K562 (cell line): ENCODE data around the gene RTF1. TPM values are rescaled to one million over a fixed set of nuclear protein-coding genes. Genes with fewer than 3 reads are reported as not detected.

Source experiments
- ARHGAP35 ChIP-seq: fragments of 450-650 bp; IDR thresholded peaks from 2 replicates; pipeline ENCODE4 v1.6.1; 2018; ENCODE audit not compliant: partially characterized antibody
- E2F6 ChIP-seq, 2 experiments: IDR thresholded peaks; 2 replicates each; pipeline ENCODE4 v1.6.1; 2011; ENCODE audit warnings: borderline replicate concordance in 1 of 2, control low read depth in 1 of 2, low read depth in 1 of 2, low read length in 1 of 2, mild to moderate bottlenecking in 1 of 2, mixed read lengths in 1 of 2, moderate library complexity in 1 of 2; ENCODE audit not compliant: insufficient read depth in 1 of 2, insufficient read length in 1 of 2, poor library complexity in 1 of 2, severe bottlenecking in 1 of 2; ENCODE audit errors: extremely low read depth in 1 of 2
- ELK3 ChIP-seq: fragments of 450-650 bp; formaldehyde crosslinking; IDR thresholded peaks from 2 replicates; pipeline ENCODE4 v1.4.0; 2020; ENCODE audit warnings: mild to moderate bottlenecking
- ESRRA ChIP-seq: fragments of 450-650 bp; IDR thresholded peaks from 2 replicates; pipeline ENCODE4 v1.6.1; 2014; ENCODE audit warnings: low read depth, mild to moderate bottlenecking, moderate library complexity, borderline replicate concordance
- FIP1L1 ChIP-seq: fragments of 200-400 bp; formaldehyde crosslinking; IDR thresholded peaks from 2 replicates; pipeline ENCODE4 v1.6.1; 2018; ENCODE audit warnings: mild to moderate bottlenecking, low read depth, low read length; ENCODE audit not compliant: poor library complexity, severe bottlenecking
- FOXP1 ChIP-seq: sonication (generic); formaldehyde crosslinking; IDR thresholded peaks from 2 replicates; pipeline ENCODE4 v1.8.0; 2022; ENCODE audit warnings: mild to moderate bottlenecking, missing genetic modification reagents
- FUS ChIP-seq: fragments of 200-400 bp; formaldehyde crosslinking; optimal IDR thresholded peaks from 2 replicates; pipeline ENCODE3; 2017; ENCODE audit warnings: low read depth, low read length
- L3MBTL2 ChIP-seq: fragments of 450-650 bp; IDR thresholded peaks from 2 replicates; pipeline ENCODE4 v1.6.1; 2016; ENCODE audit warnings: mild to moderate bottlenecking, moderate library complexity
- MCM5 ChIP-seq: fragments of 450-650 bp; IDR thresholded peaks from 2 replicates; pipeline ENCODE4 v1.6.1; 2016; ENCODE audit warnings: low read depth
- NR2C1 ChIP-seq, 2 experiments: fragments of 450-650 bp; IDR thresholded peaks; 2 replicates each; pipeline ENCODE4 v1.6.1; 2017; ENCODE audit warnings: mild to moderate bottlenecking in 2 of 2, antibody characterized with exemption in 1 of 2, inconsistent platforms in 1 of 2, missing compliant biosample characterization in 1 of 2, missing genetic modification characterization in 1 of 2
- RBM25 ChIP-seq: fragments of 200-400 bp; formaldehyde crosslinking; IDR thresholded peaks from 2 replicates; pipeline ENCODE4 v1.6.1; 2018; ENCODE audit warnings: low read length, low read depth, moderate library complexity; ENCODE audit not compliant: severe bottlenecking
- SMAD3 ChIP-seq: fragments of 450-650 bp; formaldehyde crosslinking; conservative IDR thresholded peaks from 2 replicates; pipeline ENCODE4 v1.4.0; 2020; ENCODE audit warnings: mild to moderate bottlenecking
- TBP ChIP-seq: optimal IDR thresholded peaks from 2 replicates; pipeline ENCODE3; 2011; ENCODE audit warnings: low read depth, low read length, improper control_type of control experiment
- ZNF239 ChIP-seq: fragments of 250-450 bp; sonication (Bioruptor Pico); IDR thresholded peaks from 2 replicates; pipeline ENCODE4 v1.4.0; 2020; ENCODE audit warnings: mild to moderate bottlenecking
- ZNF398 ChIP-seq: fragments of 250-450 bp; sonication (Bioruptor Pico); IDR thresholded peaks from 2 replicates; pipeline ENCODE4 v1.8.0; 2021; ENCODE audit warnings: moderate library complexity, mild to moderate bottlenecking, inconsistent platforms
- ZNF668 ChIP-seq: fragments of 250-450 bp; sonication (Bioruptor Pico); IDR thresholded peaks from 2 replicates; pipeline ENCODE4 v1.8.0; 2022; ENCODE audit warnings: mild to moderate bottlenecking, inconsistent platforms
- ZNF778 ChIP-seq: fragments of 450-650 bp; formaldehyde crosslinking; IDR thresholded peaks from 2 replicates; pipeline ENCODE4 v1.4.0; 2020; ENCODE audit warnings: mild to moderate bottlenecking, moderate library complexity
- polyA plus RNA-seq, 8 experiments: library from polyadenylated mRNA; depleted of rRNA in 4 of 8; stranded (reverse) in 5 of 8; unstranded in 3 of 8; fragments of >200 nt; fragmentation: Nextera tagmentation in 2 of 8; fragmentation: Illumina TruSeq in 1 of 8; extraction: Ambion mirVana in 2 of 8; extraction: Trizol in 1 of 8; gene quantifications; 2 replicates each; pipeline versions ENCODE4 v1.2.1 to v1.2.3, GENCODE V29; 2011 to 2014; ENCODE audit warnings: inconsistent platforms in 1 of 8, missing spikeins in 1 of 8
- total RNA-seq, 7 experiments: library from RNA; depleted of rRNA in 6 of 7; stranded (reverse); fragments of >200 nt in 6 of 7; fragmentation: Illumina TruSeq in 2 of 7; extraction: Trizol in 2 of 7; gene quantifications; 2 replicates each; pipeline versions ENCODE4 v1.2.1 to v1.2.3, GENCODE V29; 2011 to 2021; ENCODE audit warnings: low replicate concordance in 1 of 7
- TF ChIP-seq, protein P1 (sequence below), 2 experiments: fragments of 150-350 bp in 1 of 2; IDR thresholded peaks; 2 replicates each; pipeline ENCODE4 v1.6.1; 2012 to 2016; ENCODE audit warnings: low read depth in 2 of 2, low read length in 2 of 2, mild to moderate bottlenecking in 1 of 2, moderate library complexity in 1 of 2
- TF ChIP-seq, protein P2 (sequence below): fragments of 250-450 bp; sonication (Bioruptor Pico); IDR thresholded peaks from 2 replicates; pipeline ENCODE4 v1.8.0; 2021; ENCODE audit warnings: borderline replicate concordance, mild to moderate bottlenecking, moderate library complexity; ENCODE audit not compliant: poor library complexity, severe bottlenecking

Gene RTF1
- total and polyA plus RNA-seq, 9 of the 15 experiments (the other 6 are each of a cell fraction or from before 2014, with no cell fraction given) = 7.6 to 69.5 (median 31.5) TPM

DNA sequence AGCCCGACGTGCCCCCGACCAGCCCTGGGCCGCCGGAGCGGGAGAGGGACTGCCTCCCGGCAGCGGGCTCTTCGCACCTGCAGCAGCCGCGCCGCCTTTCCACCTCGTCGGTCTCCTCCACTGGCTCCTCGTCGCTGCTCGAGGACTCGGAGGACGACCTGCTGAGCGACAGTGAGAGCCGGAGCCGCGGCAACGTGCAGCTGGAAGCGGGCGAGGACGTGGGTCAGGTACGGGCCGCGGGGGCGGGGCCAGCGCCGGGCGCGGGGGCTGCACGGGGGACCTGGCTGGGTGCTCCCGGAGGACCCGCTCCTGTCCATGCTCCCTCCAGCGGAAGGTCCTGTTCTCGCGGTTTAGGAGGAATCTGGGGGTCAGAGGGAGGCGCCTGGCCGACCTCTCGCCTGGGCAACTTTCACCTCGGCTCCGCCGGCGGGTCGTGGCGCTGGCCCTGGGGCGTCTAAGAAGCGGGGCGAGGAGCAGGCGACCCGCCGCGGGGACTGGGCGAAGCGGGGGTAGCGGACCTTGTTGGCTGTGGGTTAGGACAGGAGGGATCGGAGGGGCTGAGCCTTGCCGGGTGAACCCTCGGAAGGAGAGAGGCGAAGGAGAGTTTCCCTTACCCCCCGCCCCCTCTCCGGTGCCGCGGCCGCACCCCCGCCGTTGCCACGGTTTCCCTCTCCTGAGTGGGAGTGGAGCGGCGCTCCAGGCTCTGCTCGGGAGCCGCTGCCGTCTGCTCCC, 77.5 kb downstream of the RTF1 start (continued):
- TF ChIP-seq, protein P1, sequence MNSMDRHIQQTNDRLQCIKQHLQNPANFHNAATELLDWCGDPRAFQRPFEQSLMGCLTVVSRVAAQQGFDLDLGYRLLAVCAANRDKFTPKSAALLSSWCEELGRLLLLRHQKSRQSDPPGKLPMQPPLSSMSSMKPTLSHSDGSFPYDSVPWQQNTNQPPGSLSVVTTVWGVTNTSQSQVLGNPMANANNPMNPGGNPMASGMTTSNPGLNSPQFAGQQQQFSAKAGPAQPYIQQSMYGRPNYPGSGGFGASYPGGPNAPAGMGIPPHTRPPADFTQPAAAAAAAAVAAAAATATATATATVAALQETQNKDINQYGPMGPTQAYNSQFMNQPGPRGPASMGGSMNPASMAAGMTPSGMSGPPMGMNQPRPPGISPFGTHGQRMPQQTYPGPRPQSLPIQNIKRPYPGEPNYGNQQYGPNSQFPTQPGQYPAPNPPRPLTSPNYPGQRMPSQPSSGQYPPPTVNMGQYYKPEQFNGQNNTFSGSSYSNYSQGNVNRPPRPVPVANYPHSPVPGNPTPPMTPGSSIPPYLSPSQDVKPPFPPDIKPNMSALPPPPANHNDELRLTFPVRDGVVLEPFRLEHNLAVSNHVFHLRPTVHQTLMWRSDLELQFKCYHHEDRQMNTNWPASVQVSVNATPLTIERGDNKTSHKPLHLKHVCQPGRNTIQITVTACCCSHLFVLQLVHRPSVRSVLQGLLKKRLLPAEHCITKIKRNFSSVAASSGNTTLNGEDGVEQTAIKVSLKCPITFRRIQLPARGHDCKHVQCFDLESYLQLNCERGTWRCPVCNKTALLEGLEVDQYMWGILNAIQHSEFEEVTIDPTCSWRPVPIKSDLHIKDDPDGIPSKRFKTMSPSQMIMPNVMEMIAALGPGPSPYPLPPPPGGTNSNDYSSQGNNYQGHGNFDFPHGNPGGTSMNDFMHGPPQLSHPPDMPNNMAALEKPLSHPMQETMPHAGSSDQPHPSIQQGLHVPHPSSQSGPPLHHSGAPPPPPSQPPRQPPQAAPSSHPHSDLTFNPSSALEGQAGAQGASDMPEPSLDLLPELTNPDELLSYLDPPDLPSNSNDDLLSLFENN (IDR thresholded peaks at IDR 0.05; ENCODE audit: low read depth in 2 of 2, low read length in 2 of 2) = no peak
- TF ChIP-seq L3MBTL2 (peak; percentile 95), FUS (no peak), ZNF778 (CRISPR knock-in tag) (no peak), MCM5 (no peak), SMAD3 (no peak), RBM25 (no peak), NR2C1 (IDR thresholded peaks at IDR 0.05) (no peak), NR2C1 (tag; IDR thresholded peaks at IDR 0.05) (peak; percentile 60), ZNF239 (no peak), ESRRA (0 out of 2 replicates have a peak, but pooled peaks have one; percentile 8), ELK3 (no peak), ZNF668 (CRISPR knock-in tag) (no peak), E2F6 (IDR thresholded peaks at IDR 0.05; ENCODE audit: borderline replicate concordance in 1 of 2, extremely low read depth in 1 of 2, insufficient read depth in 1 of 2, insufficient read length in 1 of 2, low read depth in 1 of 2, low read length in 1 of 2, poor library complexity in 1 of 2, severe bottlenecking in 1 of 2) (peak; percentile 95 to 96), FIP1L1 (no peak), TBP (peak; percentile 12), FOXP1 (no peak; the same call in 1 of the 2 replicates), ZNF398 (CRISPR knock-in tag) (no peak), ARHGAP35 (no peak)
- TF ChIP-seq, protein P2, sequence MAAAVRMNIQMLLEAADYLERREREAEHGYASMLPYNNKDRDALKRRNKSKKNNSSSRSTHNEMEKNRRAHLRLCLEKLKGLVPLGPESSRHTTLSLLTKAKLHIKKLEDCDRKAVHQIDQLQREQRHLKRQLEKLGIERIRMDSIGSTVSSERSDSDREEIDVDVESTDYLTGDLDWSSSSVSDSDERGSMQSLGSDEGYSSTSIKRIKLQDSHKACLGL = no peak
